Measurements from ENCODE around the gene SKAP2.

SKAP2 gene

GRCh38 chr7:26658389-26659084, 205.9 kb downstream of the SKAP2 start:
- DNase-seq = peak; percentile 82

GRCh38 chr7:26657686-26658388, 206.6 kb downstream of the SKAP2 start:
- peak; percentile 92 for DNase-seq

GRCh38 chr7:26657206-26657641, 207.2 kb downstream of the SKAP2 start:
- peak; percentile 27 for DNase-seq

- DNase-seq = no peak
Observed at GRCh38 chr7:26656735-26657134, 207.7 kb downstream of the SKAP2 start.

- no peak for DNase-seq
Observed at GRCh38 chr7:26655781-26656180, 208.6 kb downstream of the SKAP2 start.

GRCh38 chr7:26653430-26654399, 210.7 kb downstream of the SKAP2 start:
- DNase-seq = peak; percentile 38

- DNase-seq = no peak
Observed at GRCh38 chr7:26652401-26653100, 211.8 kb downstream of the SKAP2 start.

- DNase-seq = no peak
Observed at GRCh38 chr7:26650103-26650502, 214.3 kb downstream of the SKAP2 start.

- DNase-seq = no peak
Observed at GRCh38 chr7:26649388-26649787, 215.0 kb downstream of the SKAP2 start.

- DNase-seq = no peak
Observed at GRCh38 chr7:26648554-26648953, 215.8 kb downstream of the SKAP2 start.

GRCh38 chr7:26646336-26647048, 217.9 kb downstream of the SKAP2 start:
- DNase-seq = no peak

- DNase-seq = no peak
Observed at GRCh38 chr7:26645121-26645520, 219.3 kb downstream of the SKAP2 start.

- DNase-seq = no peak
Observed at GRCh38 chr7:26642416-26642815, 222.0 kb downstream of the SKAP2 start.

- no peak for DNase-seq
Observed at GRCh38 chr7:26639695-26640094, 224.7 kb downstream of the SKAP2 start.

- DNase-seq = no peak
Observed at GRCh38 chr7:26639111-26639510, 225.3 kb downstream of the SKAP2 start.

- no peak for DNase-seq
Observed at GRCh38 chr7:26638140-26638539, 226.2 kb downstream of the SKAP2 start.

GRCh38 chr7:26637610-26638009, 226.8 kb downstream of the SKAP2 start:
- DNase-seq = no peak

- DNase-seq = no peak
Observed at GRCh38 chr7:26636808-26637207, 227.6 kb downstream of the SKAP2 start.

GRCh38 chr7:26633557-26633956, 230.8 kb downstream of the SKAP2 start:
- DNase-seq = no peak

GRCh38 chr7:26631601-26632000, 232.8 kb downstream of the SKAP2 start:
- DNase-seq = no peak

- no peak for DNase-seq
Observed at GRCh38 chr7:26630941-26631580, 233.3 kb downstream of the SKAP2 start.
